Anterior cingulate cortex (tissue), 58 donors: ENCODE results near the gene ISG15.
"Not testable (repeated sequence)": the region's sequence is repeated elsewhere in the genome, so short reads cannot be mapped to it uniquely, and the experiment has no call there.

ENCODE experiments used
- DNase-seq, 58 donors: peaks; one replicate each; lab custom pipeline; 2025; lab: John Stamatoyannopoulos, UW

The ISG15 gene

DNA sequence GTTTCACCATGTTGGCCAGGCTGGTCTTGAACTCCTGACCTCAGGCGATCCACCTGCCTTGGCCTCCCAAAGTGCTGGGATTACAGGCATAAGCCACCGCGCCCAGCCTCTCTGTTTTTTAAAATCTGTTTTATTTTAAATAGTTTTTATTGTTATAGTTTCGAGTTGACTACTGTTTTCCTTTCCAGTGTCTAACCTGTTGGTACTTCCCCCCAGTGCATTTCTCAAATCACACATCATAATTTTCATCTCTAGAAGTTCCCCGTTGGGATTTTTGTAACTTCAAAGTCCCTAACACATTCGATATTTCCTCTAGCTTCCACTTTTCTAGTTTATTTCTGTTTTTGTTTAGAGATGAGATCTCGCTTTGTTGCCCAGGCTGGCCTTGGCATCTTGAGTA lies 20.9 kb upstream of the ISG15 start:
- DNase-seq = no peak

DNA sequence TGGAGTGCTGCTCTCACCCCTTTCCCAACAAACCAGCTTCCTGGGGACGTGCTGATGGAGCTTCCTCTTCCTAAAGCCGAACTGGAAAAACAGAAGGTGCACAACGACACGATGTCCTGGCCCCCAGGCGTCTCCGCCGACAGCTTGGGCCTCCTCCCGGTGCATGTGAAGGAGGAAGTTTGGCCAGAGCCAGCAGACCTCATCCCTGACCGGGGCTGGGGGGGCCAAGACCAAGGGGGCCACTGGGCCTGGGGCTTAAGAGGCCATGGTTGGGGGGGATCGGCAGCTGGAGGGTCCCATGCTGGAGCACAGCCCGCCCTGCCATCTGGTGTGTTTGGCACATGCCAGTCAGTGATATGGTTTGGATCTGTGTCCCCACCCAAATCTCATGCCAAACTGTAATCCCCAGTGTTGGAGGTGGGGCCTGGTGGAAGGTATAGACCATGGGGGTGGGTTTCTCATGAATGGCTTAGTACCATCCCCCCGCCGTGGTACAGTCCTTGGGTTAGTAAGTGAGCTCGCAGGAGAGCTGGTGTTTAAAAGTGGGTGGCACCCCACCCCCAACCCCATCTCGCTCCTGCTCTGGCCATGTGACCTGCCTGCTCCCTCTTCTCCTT lies 19.8 kb upstream of the ISG15 start:
- DNase-seq = no peak

DNA sequence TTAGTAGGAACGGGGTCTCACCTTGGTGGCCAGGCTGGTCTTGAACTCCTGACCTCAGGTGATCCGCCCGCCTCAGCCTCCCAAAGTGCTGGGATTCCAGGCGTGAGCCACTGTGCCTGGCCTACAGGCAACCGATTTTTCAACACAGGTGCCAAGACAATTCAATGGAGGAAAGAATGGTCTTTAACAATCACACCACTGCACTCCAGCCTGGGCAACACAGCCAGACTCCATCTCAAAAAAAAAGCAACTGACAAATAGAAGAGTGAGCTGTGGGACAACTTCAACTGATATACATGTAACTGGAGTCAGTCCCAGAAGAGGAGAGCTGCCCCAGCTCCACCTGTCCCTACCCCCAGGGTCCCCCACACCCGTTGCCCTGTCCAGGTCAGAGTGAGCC lies 18.8 kb upstream of the ISG15 start:
- not testable (repeated sequence) for DNase-seq

DNA sequence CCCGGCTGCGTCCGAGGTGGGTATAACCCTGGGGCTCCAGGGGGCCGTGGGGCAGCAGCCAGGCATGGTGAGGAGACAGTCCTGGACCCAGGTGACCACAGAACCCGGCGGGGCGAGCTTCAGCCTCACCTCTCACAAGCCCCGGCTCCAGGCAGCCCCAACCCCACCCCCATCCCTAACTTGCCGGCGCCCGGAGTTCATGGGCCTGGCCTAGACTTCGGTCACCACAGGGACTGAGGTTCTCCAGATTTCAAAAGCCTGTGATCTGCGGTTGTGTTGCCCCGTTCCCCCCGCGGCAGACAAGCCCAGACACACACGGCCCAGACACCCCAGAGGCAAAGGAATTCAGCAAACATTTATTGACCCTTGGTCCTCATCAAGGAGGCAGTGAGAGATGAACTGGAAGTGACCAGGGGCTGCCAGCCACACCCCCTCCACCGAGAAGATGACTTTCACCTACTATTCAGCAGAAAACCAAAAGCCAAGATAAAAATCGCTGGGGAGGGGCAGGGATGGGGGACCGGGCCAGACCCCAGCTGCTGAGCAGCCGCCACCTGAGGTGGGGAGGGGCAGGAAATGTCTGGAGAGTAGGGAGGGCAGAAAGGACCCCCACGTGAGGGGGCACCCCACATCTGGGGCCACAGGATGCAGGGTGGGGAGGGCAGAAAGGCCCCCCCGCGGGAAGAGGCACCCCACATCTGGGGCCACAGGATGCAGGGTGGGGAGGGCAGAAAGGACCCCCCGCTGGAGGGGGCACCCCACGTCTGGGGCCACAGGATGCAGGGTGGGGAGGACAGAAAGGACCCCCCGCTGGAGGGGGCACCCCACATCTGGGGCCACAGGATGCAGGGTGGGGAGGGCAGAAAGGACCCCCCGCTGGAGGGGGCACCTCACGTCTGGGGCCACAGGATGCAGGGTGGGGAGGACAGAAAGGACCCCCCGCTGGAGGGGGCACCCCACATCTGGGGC lies 17.3 kb upstream of the ISG15 start:
- DNase-seq = no peak

DNA sequence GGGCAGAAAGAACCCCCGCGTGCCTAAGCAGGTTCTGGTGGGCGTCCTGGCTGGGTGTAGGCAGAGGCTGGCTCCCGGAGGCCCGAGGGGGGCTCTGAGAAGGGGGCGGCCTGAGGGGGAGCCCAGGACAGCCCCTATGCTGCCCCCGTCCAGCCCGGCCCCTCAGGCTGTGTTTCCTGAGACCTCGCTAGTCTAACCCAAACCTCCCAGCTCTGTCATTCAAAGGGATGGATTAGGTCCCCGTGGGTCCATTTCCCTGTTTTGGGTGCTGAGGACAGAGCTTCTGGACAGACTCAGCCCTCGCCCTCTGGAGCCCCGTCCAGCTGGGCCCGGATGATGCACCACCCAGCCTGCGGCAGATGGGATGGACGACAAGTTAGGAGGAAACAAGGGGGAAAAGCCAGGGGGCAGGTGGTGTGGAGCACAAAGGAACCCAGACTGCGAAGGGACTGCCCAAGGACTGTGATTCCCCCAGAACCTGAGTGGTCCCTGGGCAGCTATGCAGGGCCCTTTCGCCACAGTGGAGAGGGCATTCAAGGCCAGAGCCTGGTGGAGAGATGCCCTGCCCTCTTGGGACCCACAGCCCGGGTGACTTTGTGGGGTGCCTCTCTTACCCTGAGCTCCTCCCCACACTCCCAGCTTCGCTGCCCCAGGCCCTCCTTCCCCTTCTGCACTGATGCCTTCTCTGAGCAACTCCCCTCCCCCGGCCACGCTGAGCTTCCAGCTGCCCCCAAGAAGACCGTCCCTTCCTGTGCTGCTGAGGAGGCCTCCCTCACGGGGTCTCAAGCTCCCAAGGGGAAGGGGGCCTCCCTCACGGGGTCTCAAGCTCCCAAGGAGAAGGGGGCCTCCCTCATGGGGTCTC lies 16.2 kb upstream of the ISG15 start:
- no peak for DNase-seq

DNA sequence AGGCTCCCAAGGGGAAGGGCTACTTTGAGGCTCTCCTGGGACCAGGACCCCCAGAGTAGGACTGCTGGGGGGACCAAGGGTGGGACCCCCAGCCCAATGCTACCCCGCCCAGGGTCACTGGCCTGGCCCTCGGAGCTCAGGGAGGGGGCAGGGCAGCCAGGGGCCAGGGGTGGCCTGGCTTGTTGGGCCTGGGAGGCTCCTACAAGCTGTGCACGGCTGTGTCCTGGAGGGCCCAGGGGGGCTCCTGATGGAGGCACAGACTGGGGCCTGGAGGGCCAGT lies 15.6 kb upstream of the ISG15 start:
- no peak for DNase-seq

DNA sequence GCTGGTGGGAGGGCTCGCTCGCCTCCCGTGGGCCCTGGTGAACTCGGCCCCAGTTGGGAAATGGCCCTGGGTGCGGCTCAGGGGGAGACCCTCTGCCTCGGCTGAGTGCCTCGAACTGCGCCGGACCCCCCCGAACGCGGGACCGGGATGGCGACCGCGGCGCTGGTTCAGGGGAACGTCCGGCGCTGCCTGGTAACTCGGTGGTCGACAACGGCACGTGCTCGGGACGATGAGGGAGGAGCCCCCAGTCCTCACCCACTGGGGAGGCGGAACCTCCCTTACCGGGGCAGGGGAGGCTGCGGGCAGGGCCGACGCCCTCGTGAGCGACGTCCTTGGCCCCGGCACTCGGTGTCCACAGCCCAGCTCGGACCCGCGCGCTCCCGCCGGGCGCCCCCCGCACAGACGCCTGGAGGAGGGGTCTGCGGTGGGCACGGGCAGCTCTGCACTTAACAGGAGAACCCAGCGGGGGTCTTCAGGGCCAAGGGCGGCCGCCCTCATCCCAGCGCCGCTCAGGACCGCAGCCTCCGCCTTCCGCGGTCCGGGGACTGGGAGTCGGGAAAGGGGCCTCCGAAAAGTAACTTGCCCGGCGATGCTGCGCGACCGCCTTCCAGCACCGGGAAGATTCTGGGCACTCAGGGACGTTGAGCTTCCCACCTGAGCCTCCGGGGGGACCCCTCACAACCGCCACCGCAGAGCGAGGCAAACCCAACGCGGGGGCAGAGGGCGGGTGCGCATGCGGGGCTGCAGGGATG lies 15.1 kb upstream of the ISG15 start:
- no peak for DNase-seq

DNA sequence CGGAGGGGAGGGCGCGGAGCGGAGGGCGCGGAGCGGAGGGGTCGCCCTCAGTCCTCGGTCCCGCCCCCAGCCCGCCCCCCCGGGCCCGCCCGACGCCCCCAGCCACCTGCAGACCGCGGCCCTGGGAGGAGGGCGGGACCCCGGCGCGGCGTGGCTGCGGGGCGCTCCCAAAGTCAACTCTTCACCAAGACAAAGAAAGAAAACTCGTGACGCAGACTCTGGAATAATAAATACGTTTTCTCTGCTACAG lies 14.6 kb upstream of the ISG15 start:
- peak in 1 of 58 donors; percentile 56 for DNase-seq

DNA sequence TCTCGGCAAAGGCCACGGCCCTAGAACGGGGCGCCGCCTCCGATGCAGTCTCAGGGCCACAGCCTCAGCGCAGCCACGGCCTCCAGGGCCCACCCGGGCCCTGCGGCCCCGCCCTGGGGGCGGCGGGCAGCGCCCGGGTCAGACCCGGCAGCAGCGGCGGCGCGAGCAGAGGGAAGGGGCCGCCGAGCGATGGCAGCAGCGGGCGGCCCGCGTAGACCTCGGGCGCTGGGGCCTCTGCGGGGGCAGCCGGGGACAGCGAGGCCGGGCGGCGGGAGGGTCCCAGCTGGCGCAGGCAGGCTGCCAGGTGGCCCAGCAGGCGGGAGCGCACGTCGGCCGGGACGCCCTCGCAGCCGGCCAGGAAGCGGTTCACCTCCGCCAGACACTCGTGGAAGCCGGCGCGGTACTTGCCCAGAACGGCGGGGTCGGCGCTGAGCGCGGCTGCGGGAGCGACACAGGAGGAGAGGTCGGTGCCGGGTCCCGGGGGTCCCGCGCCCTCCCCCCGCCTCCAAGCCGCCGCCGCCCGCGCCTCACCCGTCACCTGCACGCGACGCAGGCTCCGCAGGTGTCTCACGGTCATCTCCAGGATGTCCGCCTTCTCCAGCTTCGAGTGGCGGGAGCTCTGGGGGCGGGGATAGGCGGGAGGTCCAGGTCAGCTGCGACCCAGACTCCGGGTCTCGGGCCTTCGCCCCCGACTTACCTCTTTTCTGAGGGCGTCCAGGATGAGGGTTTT lies 14.1 kb upstream of the ISG15 start:
- DNase-seq = peak in 2 of 58 donors; percentile 28 to 55

DNA sequence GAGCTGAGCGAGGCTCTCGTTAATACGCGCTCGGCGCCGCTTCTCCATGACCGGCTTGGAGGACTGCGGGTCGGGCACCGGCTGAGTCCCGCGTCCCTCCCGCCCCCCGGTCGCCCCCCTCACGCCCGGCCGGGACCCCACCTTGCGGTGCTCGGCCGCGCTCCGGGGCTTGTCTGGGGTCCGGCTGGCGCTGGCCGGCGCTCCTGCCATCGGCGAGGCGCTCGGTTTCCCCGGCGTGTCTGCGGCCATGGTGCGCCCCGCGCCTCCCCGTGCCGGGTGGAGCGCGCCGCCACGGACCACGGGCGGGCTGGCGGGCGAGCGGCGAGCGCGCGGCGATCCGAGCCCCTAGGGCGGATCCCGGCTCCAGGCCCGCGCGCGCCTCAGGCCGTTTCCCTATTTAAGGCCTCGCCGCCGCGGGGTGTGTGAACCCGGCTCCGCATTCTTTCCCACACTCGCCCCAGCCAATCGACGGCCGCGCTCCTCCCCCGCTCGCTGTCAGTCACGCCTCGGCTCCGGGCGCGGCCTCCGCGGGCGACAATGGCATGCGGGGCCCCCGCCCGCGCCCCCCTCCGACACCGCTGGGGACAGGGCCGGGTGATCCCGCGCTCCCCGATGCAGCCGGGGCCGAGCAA lies 13.5 kb upstream of the ISG15 start, which contains the start of gene HES4:
Gene HES4, minus strand, starts transcription at position 373 of the 632 bp plus-strand sequence. Its CDS starts 124 bp downstream, at position 249.
- DNase-seq = peak in 56 of 58 donors; percentile 31 to 89 (median 71)

DNA sequence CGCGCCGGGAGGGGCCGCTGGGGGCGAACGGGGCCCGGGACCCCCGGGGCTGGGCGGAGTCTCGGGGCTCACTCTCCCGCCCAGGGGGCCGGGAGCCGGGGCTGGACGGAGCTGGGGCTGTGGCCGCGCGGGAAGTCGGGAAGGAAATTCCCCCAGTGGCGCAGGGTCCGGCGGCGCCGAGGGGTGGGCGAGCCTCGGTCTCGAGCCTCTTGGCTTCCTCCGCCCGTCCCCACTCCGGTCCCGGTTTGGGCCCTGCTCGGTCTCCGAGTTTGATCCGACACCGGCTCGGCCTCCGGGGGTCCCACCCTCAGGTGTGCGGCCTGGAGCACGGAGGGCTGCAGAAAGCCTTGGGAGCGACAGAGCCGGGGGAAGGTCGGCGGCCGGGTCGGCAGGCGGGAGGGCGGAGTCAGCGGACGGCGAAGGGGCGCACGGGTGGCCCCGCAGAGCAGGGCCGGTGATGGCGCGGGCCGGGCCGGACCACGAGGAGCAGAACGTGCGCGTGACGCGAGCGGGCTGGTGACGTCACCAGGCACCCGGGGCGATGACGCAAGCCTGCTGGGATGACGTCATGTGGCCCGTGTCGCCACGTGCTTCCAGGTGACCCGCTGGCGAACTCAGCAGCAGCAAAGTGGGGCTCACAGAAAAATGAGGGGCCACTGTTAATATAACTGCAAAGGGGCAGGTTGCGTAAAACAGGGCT lies 12.8 kb upstream of the ISG15 start:
- DNase-seq = peak in 51 of 58 donors; percentile 25 to 89 (median 63)

DNA sequence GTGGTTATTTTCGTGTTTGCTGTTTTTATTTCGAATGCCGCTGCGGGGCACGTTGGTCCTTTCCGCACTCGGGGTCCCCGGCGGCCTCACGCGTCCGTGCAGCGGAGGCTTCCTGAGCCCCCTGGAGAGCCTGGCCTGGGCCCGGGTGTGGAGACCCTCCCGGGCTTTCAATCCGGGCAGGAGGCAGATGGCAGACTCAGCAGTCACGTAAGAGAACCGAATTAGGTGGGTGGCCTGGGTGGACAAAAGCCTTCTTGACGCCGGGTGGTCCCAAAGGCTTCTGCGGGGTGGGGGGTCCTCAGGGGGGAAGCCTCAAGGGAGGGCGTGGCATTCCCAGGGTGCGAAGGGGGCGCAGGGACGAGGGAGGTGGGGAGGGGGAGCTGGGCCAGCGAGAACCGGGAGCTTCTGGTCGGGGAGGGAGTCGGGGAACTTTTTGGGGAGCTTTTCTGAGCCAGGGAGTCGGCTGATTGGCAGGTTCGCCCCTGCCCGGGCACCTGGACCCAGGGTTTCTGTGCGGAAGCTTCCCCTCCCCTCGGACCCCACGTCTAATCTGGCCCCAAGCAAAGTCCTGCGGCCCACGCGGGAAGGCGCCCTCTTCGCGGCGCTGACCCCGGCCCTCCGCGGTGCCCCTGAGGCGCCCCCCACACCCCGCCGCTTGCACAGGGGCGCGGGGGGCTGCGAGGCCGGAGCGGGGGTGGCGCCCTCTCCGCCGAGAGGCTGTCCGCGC lies 12.1 kb upstream of the ISG15 start:
- no peak for DNase-seq

DNA sequence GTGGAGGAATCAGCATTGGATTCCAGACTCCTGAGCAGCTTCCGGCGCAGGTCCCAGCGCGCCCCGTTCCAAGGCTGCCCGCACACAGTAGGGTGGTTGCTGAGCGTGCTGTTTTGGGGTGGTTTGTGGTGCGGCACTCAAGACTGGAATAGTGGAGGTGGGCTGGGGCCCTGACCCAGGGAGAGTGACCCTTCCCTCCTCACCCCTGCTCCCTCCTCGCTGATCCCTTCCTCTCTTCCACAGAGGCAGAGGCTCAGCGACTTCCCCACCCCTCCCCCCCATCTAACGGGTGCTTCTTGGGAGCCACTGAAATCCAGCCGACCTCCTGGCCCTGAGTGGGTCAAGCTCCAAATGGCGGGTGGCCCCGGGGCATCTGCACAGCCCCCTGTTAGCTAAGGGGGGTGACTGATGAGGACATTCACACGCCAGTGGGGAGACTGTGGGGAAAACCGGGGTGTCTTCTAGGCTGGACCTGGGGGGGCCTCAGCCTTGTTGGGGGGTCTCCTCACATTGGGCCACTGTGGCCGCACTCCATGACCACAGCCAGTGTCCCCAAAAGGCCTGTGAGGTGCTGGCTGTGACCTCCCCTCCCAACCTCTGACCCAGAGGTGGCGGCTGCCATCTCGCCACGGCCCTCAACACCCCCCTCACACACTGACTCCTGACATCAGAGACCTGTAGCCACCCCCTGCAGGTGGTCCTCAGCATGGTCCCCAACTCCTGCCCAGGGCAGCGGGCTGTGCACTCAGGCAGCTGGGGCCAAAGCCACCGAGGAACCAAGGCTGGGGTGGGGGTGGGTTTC lies 9.5 kb upstream of the ISG15 start:
- DNase-seq = no peak

DNA sequence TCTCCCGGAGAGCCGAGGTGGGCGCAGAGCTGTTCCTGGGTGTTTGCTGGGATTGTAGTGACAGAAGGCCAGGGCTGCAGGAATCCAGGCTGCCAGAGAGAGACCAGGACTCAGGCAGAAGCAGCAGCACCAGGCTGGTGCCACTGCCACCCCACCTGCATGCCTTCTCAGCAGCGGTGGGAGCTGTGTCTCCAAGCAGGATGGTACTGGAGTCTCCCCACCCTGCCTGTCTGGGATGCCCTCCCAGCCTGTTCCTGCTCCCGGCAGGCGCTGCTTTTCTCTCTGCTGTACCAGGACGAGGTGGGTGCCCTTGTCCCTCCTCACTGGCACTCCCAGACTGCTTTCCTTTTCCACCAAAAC lies 8.9 kb upstream of the ISG15 start:
- no peak for DNase-seq

DNA sequence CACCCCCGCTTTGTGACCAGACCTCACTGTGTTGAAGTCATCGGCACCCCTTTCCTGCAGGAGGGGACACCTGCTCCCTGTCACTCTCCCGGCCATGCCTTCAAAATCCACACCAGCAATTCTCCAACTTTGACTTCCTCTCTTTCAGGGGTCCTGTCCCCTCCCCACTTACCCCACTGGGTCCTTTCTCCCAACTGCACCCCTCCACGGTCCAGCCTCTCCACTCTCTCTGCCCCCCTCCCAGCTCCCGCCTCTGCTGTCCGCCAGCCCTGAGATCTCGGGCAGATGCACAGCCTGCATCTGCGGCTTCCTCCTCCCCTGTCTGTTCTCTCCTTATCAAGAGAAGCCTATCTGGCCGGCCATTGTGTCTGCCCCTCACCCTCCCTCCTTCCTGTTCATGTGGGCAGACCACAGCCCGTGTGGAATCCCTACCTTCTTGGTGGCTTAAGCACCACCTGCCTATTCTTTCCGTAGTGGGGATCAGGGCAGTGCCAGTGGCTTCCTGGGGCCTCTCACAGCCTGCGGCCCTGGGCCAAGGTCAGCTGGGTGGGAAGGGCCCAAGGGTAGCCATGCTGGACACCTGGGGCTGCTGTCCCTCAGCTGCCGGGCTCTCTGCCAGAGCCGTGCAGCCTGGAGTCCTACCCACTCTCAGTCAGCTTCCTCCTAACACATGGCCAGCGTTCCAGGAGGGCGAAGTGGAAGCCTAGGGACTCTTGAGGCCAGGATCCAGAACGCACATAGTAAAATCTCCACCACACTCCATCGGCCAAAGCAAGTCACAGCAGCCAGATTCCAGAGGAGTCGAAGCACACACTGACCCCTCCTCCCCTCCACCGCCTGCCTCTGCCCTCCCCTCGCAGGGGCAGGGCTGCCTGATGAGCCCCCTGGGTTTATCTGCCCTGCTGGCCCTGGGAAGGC lies 8.3 kb upstream of the ISG15 start:
- no peak for DNase-seq

DNA sequence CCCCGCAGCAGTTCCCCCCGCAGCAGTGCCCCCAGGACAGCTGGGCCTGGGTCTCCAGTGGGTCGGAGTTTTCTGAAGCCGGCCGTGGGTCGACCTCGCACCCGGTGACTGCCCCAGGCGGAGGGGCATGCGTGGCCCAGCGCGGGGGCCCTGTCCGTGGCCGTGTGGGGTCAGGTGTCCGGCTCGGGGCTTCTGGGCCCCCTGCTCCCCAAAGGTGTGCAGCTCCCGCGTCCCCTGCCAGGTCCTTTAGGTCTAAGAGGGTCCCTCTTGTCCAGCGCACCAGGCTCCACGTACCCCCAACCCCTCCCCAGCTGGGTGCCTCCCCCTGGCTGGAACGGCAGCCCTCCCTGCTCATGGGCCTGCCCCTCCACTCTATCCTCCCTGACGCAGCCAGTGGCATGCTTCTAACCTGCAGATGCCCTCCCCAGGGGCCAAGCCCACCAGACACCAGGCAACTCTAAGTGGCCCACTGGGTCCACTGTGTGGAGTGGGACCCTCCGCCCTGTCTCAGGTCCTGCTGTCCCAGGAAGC lies 7.5 kb upstream of the ISG15 start:
- no peak for DNase-seq
